GM12878 (cell line): Measurements from ENCODE around the gene PLEKHH1. TPM values are rescaled to one million over a fixed set of nuclear protein-coding genes. Genes with fewer than 3 reads are reported as not detected.

Experiments used
- ATAC-seq: fragments of 200-7000 bp; cut with Tn5 transposase; 3 replicates; pipeline ENCODE4 v1.9.1; 2020; ENCODE audit warnings: mild to moderate bottlenecking, moderate library complexity
- BruUV-seq: library from RNA; stranded (reverse); fragments of 400-500 nt; replicated peaks from 2 replicates; lab custom pipeline; 2021; lab: Mats Ljungman, UMichigan
- CTCF ChIA-PET: fragments of 300-600 bp; sonication (Branson Sonifier 250); formaldehyde crosslinking; extraction: SDS; loops from one replicate; lab custom pipeline; 2021; ENCODE audit warnings: inconsistent platforms; lab: Yijun Ruan, JAX
- POLR2A ChIA-PET: fragments of 350-600 bp; formaldehyde crosslinking; extraction: SDS; loops from one replicate; lab custom pipeline; 2021; ENCODE audit warnings: inconsistent platforms; lab: Charles Lee
- RAD21 ChIA-PET: fragments of 300-600 bp; sonication (Branson Sonifier 250); formaldehyde crosslinking; loops from one replicate; lab custom pipeline; 2023; ENCODE audit warnings: antibody characterized with exemption; ENCODE audit not compliant: unreplicated experiment; lab: Charles Lee
- SMC1A ChIA-PET: fragments of 300-600 bp; sonication (Branson Sonifier 250); formaldehyde crosslinking; loops from one replicate; lab custom pipeline; 2023; ENCODE audit not compliant: unreplicated experiment, uncharacterized antibody; lab: Charles Lee
- DNase-seq: peaks from one replicate; pipeline ENCODE4 v3.0.0-alpha.2; 2011; ENCODE audit warnings: low read depth, low spot score
- FAIRE-seq: peaks from 3 replicates; lab custom pipeline; 2011; peaks lifted over from hg19 to GRCh38; lab: Jason Lieb, UNC
- H2AFZ ChIP-seq: 2 replicates; pipeline ENCODE4 v1.6.0; 2011; ENCODE audit warnings: low read depth, low read length, control low read depth; ENCODE audit not compliant: control insufficient read depth
- H3K27ac ChIP-seq: 2 replicates; pipeline ENCODE4 v1.5.1; 2011; ENCODE audit warnings: control low read depth; ENCODE audit not compliant: control insufficient read depth, insufficient read depth
- H3K27me3 ChIP-seq, 2 experiments: replicated peaks in 1 of 2; 2 replicates each; pipeline versions ENCODE4 v1.6.0 to v1.6.1; 2011; ENCODE audit warnings: low read length in 1 of 2; ENCODE audit not compliant: control insufficient read depth in 2 of 2, insufficient read depth in 2 of 2
- H3K36me3 ChIP-seq, 2 experiments: 2 replicates each; pipeline ENCODE4 v1.5.1; 2011; ENCODE audit warnings: low read length in 1 of 2; ENCODE audit not compliant: control insufficient read depth in 2 of 2, insufficient read depth in 2 of 2
- H3K4me1 ChIP-seq: 2 replicates; pipeline ENCODE4 v1.6.1; 2011; ENCODE audit warnings: mild to moderate bottlenecking, low read length, moderate library complexity, mixed read lengths; ENCODE audit not compliant: control insufficient read depth, insufficient read depth
- H3K4me2 ChIP-seq: 2 replicates; pipeline ENCODE4 v1.6.0; 2011; ENCODE audit warnings: control low read depth; ENCODE audit not compliant: control insufficient read depth, insufficient read depth
- H3K4me3 ChIP-seq: fragments of 200-600 bp; sonication (generic); 2 replicates; pipeline ENCODE4 v1.5.1; 2016
- H3K79me2 ChIP-seq: 2 replicates; pipeline ENCODE4 v1.6.0; 2011; ENCODE audit warnings: low read length; ENCODE audit not compliant: control insufficient read depth, insufficient read depth
- H3K9ac ChIP-seq: 2 replicates; pipeline ENCODE4 v1.8.0; 2011; ENCODE audit warnings: low read length, control low read depth, mixed read lengths; ENCODE audit not compliant: control insufficient read depth, insufficient read depth
- H3K9me3 ChIP-seq: replicated peaks from 3 replicates; pipeline ENCODE4 v1.5.1; 2011; ENCODE audit warnings: mild to moderate bottlenecking, low read length; ENCODE audit not compliant: control insufficient read depth, insufficient read depth
- H4K20me1 ChIP-seq: 2 replicates; pipeline ENCODE4 v1.6.0; 2011; ENCODE audit not compliant: control insufficient read depth, insufficient read depth
- EP300 ChIP-seq, 2 experiments: fragments of 150-350 bp in 1 of 2; IDR thresholded peaks; 2 replicates each; pipeline ENCODE4 v1.6.1; 2011 to 2012; ENCODE audit warnings: low read depth in 2 of 2, low read length in 2 of 2, borderline replicate concordance in 1 of 2, improper control_type of control experiment in 1 of 2, inconsistent platforms in 1 of 2; ENCODE audit not compliant: control insufficient read depth in 1 of 2
- PML ChIP-seq: IDR thresholded peaks from 2 replicates; pipeline ENCODE4 v1.6.1; 2012; ENCODE audit warnings: low read length, inconsistent platforms
- RUNX3 ChIP-seq: IDR thresholded peaks from 2 replicates; pipeline ENCODE4 v1.6.1; 2012; ENCODE audit warnings: low read length, inconsistent platforms
- SMARCA5 ChIP-seq: fragments of 450-650 bp; IDR thresholded peaks from 2 replicates; pipeline ENCODE4 v1.6.1; 2017; ENCODE audit warnings: mild to moderate bottlenecking
- SREBF2 ChIP-seq: IDR thresholded peaks from 2 replicates; pipeline ENCODE4 v1.6.1; 2012; ENCODE audit warnings: mild to moderate bottlenecking, low read length
- WGBS: methylation state at CpG from one replicate; pipeline ENCODE4 v1.1.6; 2016; ENCODE audit warnings: low lambda C conversion rate; ENCODE audit not compliant: insufficient replicate concordance, insufficient coverage; ENCODE audit errors: missing lambda C conversion rate; 5-methylcytosine and 5-hydroxymethylcytosine counted together
- in situ Hi-C: fragments of 300-500 bp; cut with MboI; formaldehyde crosslinking; loops from 9 replicates; pipeline ENCODE4 v1.14.3; 2018; ENCODE audit warnings: mixed read lengths
- intact Hi-C: fragments of 100-400 bp; cut with micrococcal nuclease; formaldehyde crosslinking; loops from one replicate; pipeline ENCODE4 v1.14.2; 2022; ENCODE audit not compliant: unreplicated experiment
- polyA plus RNA-seq, 11 experiments: library from polyadenylated mRNA; depleted of rRNA in 4 of 11; unstranded in 6 of 11; stranded (reverse) in 5 of 11; fragments of >200 nt; fragmentation: Nextera tagmentation in 4 of 11; fragmentation: Illumina TruSeq in 1 of 11; extraction: Ambion mirVana in 4 of 11; extraction: Trizol in 1 of 11; gene quantifications; 1 replicate in 1 of 11; 2 replicates in 10 of 11; pipeline versions ENCODE4 v1.2.1 to v1.2.3, GENCODE V29; 2011 to 2016; ENCODE audit warnings: inconsistent platforms in 2 of 11, missing spikeins in 2 of 11, low read depth in 1 of 11
- total RNA-seq, 4 experiments: library from RNA; depleted of rRNA in 3 of 4; stranded (reverse); fragments of >200 nt in 3 of 4; fragmentation: Illumina TruSeq in 1 of 4; extraction: Trizol in 1 of 4; gene quantifications; 2 replicates each; pipeline versions ENCODE4 v1.2.1 to v1.2.3, GENCODE V29; 2013 to 2021
- TF ChIP-seq, protein P1 (sequence below): fragments of 450-650 bp; conservative IDR thresholded peaks from 2 replicates; pipeline ENCODE4 v1.6.1; 2017; ENCODE audit warnings: mild to moderate bottlenecking, moderate library complexity
- TF ChIP-seq, protein P2 (sequence below): fragments of 150-350 bp; IDR thresholded peaks from 2 replicates; pipeline ENCODE4 v1.6.1; 2016; ENCODE audit warnings: low read depth, low read length

The PLEKHH1 gene
- total and polyA plus RNA-seq, 10 of the 15 experiments (the other 5 are each of a cell fraction or from before 2014, with no cell fraction given), result 0.11 to 0.95 (median 0.41) TPM

DNA sequence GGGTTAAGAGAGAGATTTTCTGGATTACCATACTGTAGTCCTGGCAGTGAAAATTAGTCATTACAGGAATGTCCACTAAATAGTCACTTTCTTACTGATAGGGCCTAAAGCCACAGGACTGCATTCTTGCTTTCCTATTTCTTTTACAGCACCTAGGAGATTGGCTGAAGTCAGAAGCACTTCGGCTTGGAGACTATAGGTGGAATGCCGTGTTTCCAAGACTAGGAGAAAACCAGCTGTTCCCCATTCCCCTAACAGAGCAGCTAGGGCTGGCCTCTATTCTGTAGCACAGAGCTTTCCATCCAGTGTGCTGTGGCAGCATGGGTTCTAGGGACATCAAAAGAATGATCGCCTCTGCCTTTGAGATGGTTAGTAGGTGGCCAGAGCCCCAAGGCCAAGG lies 51.9 kb downstream of the PLEKHH1 start (continued):
- TF ChIP-seq, protein P1, sequence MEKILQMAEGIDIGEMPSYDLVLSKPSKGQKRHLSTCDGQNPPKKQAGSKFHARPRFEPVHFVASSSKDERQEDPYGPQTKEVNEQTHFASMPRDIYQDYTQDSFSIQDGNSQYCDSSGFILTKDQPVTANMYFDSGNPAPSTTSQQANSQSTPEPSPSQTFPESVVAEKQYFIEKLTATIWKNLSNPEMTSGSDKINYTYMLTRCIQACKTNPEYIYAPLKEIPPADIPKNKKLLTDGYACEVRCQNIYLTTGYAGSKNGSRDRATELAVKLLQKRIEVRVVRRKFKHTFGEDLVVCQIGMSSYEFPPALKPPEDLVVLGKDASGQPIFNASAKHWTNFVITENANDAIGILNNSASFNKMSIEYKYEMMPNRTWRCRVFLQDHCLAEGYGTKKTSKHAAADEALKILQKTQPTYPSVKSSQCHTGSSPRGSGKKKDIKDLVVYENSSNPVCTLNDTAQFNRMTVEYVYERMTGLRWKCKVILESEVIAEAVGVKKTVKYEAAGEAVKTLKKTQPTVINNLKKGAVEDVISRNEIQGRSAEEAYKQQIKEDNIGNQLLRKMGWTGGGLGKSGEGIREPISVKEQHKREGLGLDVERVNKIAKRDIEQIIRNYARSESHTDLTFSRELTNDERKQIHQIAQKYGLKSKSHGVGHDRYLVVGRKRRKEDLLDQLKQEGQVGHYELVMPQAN, result no peak
- TF ChIP-seq EP300 (IDR thresholded peaks at IDR 0.05; ENCODE audit: borderline replicate concordance in 1 of 2, control insufficient read depth in 1 of 2, low read depth in 2 of 2, low read length in 2 of 2) (no peak), PML (no peak), SMARCA5 (no peak)

GRCh38 chr14:67586369-67586768 lies 53.3 kb downstream of the PLEKHH1 start:
- FAIRE-seq (no peak), DNase-seq (no peak), ATAC-seq (no peak)
- Histone ChIP-seq H3K27ac (no peak overlapping the region), H3K4me3 (no peak overlapping the region), H3K36me3 (peaks cover 0 to 10% of the 10 kb centered on the region in 2 experiments; a peak in 3 of 4 replicates), H3K9me3 (no peaks in the 10 kb centered on the region), H3K27me3 (no peaks in the 10 kb centered on the region), H4K20me1 (no peaks in the 10 kb centered on the region), H3K9ac (no peak overlapping the region), H3K79me2 (no peaks in the 10 kb centered on the region), H3K4me2 (no peak overlapping the region), H3K4me1 (no peaks in the 10 kb centered on the region), H2AFZ (no peak overlapping the region)
- CTCF ChIA-PET, result interaction anchor here (0.5 to 27.6 kb wide), 13 partner anchors 12 to 251 kb away, joined by 3 to 583 read pairs (median 4); partner anchors contain the start of genes PIGH and RDH12
- intact Hi-C loops, result no loop called here
- SMC1A ChIA-PET, result interaction anchor here (0.7 to 12.1 kb wide), 13 partner anchors 10 to 121 kb away, joined by 3 to 206 read pairs (median 4); partner anchors contain the start of genes ARG2, PIGH and RDH12
- POLR2A ChIA-PET, result interaction anchor here (1.3 kb wide), 1 partner anchor 82 kb away, joined by 4 read pairs; no protein-coding TSS in a partner anchor
- RAD21 ChIA-PET, result interaction anchor here (0.7 to 11.1 kb wide), 9 partner anchors 10 to 252 kb away, joined by 3 to 153 read pairs (median 4); partner anchors contain the start of gene RDH12
- WGBS, result 84% methylated on average over 4 of the region's 4 CpGs
- in situ Hi-C loops, result loop anchor here (10.0 kb wide), 1 partner anchor 118 kb away; the partner anchor contains the start of gene RDH12
- TF ChIP-seq, protein P2, sequence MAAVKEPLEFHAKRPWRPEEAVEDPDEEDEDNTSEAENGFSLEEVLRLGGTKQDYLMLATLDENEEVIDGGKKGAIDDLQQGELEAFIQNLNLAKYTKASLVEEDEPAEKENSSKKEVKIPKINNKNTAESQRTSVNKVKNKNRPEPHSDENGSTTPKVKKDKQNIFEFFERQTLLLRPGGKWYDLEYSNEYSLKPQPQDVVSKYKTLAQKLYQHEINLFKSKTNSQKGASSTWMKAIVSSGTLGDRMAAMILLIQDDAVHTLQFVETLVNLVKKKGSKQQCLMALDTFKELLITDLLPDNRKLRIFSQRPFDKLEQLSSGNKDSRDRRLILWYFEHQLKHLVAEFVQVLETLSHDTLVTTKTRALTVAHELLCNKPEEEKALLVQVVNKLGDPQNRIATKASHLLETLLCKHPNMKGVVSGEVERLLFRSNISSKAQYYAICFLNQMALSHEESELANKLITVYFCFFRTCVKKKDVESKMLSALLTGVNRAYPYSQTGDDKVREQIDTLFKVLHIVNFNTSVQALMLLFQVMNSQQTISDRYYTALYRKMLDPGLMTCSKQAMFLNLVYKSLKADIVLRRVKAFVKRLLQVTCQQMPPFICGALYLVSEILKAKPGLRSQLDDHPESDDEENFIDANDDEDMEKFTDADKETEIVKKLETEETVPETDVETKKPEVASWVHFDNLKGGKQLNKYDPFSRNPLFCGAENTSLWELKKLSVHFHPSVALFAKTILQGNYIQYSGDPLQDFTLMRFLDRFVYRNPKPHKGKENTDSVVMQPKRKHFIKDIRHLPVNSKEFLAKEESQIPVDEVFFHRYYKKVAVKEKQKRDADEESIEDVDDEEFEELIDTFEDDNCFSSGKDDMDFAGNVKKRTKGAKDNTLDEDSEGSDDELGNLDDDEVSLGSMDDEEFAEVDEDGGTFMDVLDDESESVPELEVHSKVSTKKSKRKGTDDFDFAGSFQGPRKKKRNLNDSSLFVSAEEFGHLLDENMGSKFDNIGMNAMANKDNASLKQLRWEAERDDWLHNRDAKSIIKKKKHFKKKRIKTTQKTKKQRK, result no peak
- TF ChIP-seq RUNX3 (peak; percentile 42; the same call in 1 of the 2 replicates), SREBF2 (no peak)
- BruUV-seq, result no TSS peak
